ENCODE measurements around the gene FDPS. TPM values are rescaled to one million over a fixed set of nuclear protein-coding genes. Genes with fewer than 3 reads are reported as not detected.

FDPS gene
- total RNA-seq, 1 donor from 2014 or later, result 693 TPM

DNA sequence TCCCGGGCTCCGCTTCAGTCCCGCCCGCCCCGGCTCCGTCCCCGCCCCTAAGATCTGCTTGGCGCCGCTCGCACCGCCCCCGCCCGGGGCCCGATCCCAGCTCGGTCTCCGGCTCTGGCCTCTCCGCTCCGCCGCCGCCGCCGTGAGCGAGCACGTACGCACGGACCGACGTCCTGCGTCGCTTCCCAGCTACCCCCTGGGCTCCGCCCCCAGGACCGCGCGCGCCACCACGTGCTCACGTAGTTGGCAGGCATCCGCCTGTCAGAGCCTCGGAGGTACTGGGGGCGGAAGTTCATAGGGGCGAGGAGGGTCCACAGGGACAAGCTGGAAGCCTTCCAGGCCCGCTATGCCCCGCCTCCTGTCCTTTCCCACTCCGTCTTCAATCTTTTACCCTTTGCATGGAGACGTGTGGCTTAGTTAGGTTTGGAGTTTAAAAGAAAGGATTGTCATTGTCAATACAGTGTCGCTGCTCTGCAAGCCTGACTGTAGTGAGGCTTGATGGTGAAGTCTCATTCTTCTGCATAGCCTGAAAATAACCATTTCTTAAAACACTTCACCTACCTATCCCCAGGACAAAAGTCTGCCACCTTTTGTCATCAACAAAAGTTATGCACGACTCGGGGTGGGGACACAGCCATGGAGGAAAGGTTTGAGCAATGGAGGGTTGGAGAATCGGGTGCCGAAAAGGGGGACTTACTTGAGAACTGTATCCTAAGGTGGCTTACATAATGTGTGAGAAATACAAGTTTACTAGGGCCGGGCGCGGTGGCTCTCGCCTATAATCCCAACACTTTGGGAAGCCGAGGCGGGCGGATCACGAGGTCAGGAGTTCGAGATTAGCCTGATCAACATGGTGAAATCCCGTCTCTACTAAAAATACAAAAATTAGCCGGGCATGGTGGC, 35.1 kb upstream of the FDPS start, which contains the start of gene CLK2:
Gene CLK2, minus strand, starts transcription at position 162 of the 903 bp plus-strand sequence. CDS start 2,527 bp downstream, outside the sequence.
- TF ChIP-seq, protein P1, sequence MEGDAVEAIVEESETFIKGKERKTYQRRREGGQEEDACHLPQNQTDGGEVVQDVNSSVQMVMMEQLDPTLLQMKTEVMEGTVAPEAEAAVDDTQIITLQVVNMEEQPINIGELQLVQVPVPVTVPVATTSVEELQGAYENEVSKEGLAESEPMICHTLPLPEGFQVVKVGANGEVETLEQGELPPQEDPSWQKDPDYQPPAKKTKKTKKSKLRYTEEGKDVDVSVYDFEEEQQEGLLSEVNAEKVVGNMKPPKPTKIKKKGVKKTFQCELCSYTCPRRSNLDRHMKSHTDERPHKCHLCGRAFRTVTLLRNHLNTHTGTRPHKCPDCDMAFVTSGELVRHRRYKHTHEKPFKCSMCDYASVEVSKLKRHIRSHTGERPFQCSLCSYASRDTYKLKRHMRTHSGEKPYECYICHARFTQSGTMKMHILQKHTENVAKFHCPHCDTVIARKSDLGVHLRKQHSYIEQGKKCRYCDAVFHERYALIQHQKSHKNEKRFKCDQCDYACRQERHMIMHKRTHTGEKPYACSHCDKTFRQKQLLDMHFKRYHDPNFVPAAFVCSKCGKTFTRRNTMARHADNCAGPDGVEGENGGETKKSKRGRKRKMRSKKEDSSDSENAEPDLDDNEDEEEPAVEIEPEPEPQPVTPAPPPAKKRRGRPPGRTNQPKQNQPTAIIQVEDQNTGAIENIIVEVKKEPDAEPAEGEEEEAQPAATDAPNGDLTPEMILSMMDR (conservative IDR thresholded peaks at IDR 0.05), result no peak
- peak; percentile 93 for DNase-seq (ENCODE audit: low read depth, low spot score)
- Mint-ChIP-seq H3K27ac (ENCODE audit: unreplicated experiment) (peak within 1 kb of the TSS; percentile 92), H3K27me3 (ENCODE audit: low read depth) (no peaks in the 10 kb centered on the region), H3K9me3 (no peaks in the 10 kb centered on the region), H3K36me3 (ENCODE audit: low read depth) (peaks cover 19% of the 10 kb centered on the region), H3K4me3 (peak within 1 kb of the TSS; percentile 93), H3K4me1 (peaks cover 45% of the 10 kb centered on the region)

DNA sequence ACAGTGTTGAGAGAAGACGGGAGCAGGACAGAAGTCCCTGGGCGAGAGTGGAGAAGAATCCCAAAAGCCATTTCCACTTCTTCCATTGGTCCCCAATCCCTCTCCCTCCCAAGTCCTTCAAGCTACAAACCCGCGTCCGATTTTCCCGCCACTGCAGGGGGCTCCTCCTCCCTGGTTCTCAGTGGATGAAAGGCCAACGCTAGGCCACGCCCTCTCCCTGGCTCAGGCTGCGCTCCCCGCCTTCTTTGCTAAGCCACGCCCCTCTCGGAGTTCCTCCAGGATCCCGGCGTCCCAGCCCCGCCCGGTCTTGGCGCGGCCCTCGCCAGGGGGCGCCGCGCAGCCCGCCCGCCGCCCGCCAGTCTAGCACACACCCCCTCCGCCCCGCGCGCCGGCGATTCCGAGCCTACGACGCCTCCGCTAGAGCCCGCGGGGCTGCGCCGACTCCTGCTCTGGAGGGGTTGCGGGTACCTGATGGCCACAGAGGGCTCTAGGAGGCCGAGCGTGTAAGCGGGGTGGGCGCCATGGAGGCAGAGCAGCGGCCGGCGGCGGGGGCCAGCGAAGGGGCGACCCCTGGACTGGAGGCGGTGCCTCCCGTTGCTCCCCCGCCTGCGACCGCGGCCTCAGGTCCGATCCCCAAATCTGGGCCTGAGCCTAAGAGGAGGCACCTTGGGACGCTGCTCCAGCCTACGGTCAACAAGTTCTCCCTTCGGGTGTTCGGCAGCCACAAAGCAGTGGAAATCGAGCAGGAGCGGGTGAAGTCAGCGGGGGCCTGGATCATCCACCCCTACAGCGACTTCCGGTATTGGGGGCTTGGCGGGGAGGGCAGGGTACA, 31.4 kb upstream of the FDPS start, which contains the start of gene HCN3:
Gene HCN3, plus strand, starts transcription at position 394 of the 832 bp plus-strand sequence. Its CDS starts 128 bp downstream, at position 522.
- Mint-ChIP-seq H3K9me3 (no peaks in the 10 kb centered on the region), H3K36me3 (ENCODE audit: low read depth) (peaks cover 6% of the 10 kb centered on the region), H3K4me1 (peaks cover 44% of the 10 kb centered on the region), H3K27me3 (ENCODE audit: low read depth) (no peaks in the 10 kb centered on the region), H3K27ac (ENCODE audit: unreplicated experiment) (no peak within 1 kb of the TSS), H3K4me3 (peak within 1 kb of the TSS; percentile 90)
- peak; percentile 100 for DNase-seq (ENCODE audit: low read depth, low spot score)
- TF ChIP-seq, protein P1 (conservative IDR thresholded peaks at IDR 0.05), result peak; percentile 74

DNA sequence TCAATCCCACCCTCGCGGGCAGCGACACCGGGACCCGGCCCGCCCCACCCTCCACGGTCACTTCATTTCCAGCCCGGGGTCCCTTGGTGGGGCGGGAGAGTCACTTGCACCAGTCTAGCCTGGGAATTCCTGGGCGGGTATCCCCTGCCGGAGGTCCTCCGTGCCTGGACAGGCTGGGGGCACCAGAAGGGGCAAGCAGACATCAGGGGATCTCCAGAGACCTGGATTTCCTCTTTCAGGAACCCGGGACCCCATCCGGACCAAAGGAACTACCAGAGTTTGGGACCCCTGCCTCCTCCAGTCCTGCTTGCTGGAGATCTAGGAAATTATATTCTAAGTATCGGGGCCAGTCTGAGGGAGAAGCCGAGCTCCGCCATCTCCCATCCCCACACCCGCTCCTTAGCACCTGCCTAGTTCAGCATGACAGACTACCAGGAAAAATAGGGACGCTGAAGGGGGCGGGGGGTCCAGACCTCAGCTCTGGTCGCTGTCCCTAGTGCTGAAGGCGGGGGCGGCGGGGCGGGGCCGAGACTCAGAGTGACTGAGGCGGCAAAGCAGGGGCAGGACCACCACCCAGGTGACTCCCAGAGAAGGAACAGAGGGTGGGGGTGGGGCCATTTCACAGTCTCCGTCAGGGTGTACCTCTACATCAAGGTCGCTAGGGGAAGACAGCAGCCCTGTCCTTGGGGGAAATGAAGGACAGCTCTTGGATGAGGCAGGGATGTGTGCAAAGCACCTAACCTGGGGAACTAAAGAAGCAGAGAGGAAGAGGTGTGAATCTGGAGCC, 30.6 kb upstream of the FDPS start:
- Mint-ChIP-seq H3K9me3 (no peaks in the 10 kb centered on the region), H3K36me3 (ENCODE audit: low read depth) (peaks cover 4% of the 10 kb centered on the region), H3K4me3 (peak overlapping the region; percentile 90), H3K4me1 (peaks cover 37% of the 10 kb centered on the region), H3K27me3 (ENCODE audit: low read depth) (no peaks in the 10 kb centered on the region), H3K27ac (ENCODE audit: unreplicated experiment) (no peak overlapping the region)
- TF ChIP-seq, protein P1 (conservative IDR thresholded peaks at IDR 0.05), result peak; percentile 57
- peak; percentile 58 for DNase-seq (ENCODE audit: low read depth, low spot score)

DNA sequence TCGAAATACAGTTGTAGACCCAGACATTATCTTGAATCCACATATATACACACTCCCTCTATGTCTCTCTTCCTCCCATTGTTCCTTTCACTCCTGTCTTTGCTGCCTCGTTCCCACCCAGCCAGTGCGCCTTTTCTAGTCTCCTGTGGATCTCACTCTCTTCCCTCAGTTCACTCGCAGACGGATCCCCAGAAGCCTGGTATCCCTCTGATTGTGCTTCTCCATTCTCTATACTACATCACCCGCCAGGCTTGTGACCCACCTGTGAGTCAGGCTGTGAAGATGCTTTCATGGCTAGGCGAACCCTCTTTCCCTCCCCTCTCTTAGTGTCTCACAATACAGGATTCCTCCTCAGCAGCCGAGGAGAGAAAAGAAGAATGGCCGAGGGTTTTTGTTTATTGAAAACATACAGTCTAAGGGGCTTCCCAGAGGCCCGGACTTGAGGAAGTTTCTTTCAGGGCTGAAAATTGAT, 29.9 kb upstream of the FDPS start:
- H3K9me3 Mint-ChIP-seq, result no peaks in the 10 kb centered on the region
- H3K36me3 Mint-ChIP-seq (ENCODE audit: low read depth), result peaks cover 4% of the 10 kb centered on the region
- TF ChIP-seq, protein P1 (conservative IDR thresholded peaks at IDR 0.05), result peak; percentile 5
- H3K27ac Mint-ChIP-seq (ENCODE audit: unreplicated experiment), result no peak overlapping the region
- H3K27me3 Mint-ChIP-seq (ENCODE audit: low read depth), result no peaks in the 10 kb centered on the region
- H3K4me3 Mint-ChIP-seq, result peak overlapping the region; percentile 90
- peaks cover 32% of the 10 kb centered on the region for H3K4me1 Mint-ChIP-seq
- DNase-seq (ENCODE audit: low read depth, low spot score), result no peak
